Smooth muscle cell (in vitro differentiated cells): ENCODE measurements around the gene QRSL1. TPM values are rescaled to one million over a fixed set of nuclear protein-coding genes. Genes with fewer than 3 reads are reported as not detected.

ENCODE experiments used
- DNase-seq: peaks from one replicate; lab custom pipeline; 2025; ENCODE audit not compliant: unreplicated experiment; lab: John Stamatoyannopoulos, UW
- H2AFZ ChIP-seq: fragments of 200-600 bp; sonication (generic); 2 replicates; pipeline ENCODE4 v1.6.0; 2016; ENCODE audit warnings: antibody characterized with exemption, low read depth, mild to moderate bottlenecking
- H3F3A ChIP-seq: fragments of 200-600 bp; sonication (generic); 2 replicates; pipeline ENCODE4 v1.6.0; 2017; ENCODE audit warnings: antibody characterized with exemption, low read depth
- H3K27ac ChIP-seq: fragments of 200-600 bp; sonication (generic); 2 replicates; pipeline ENCODE4 v1.5.1; 2016; ENCODE audit warnings: low read depth, mild to moderate bottlenecking
- H3K27me3 ChIP-seq: fragments of 200-600 bp; sonication (generic); 2 replicates; pipeline ENCODE4 v1.6.1; 2016; ENCODE audit warnings: low read depth, mild to moderate bottlenecking
- H3K36me3 ChIP-seq: fragments of 200-600 bp; sonication (generic); 2 replicates; pipeline ENCODE4 v1.5.1; 2016; ENCODE audit warnings: low read depth
- H3K4me1 ChIP-seq: fragments of 200-600 bp; sonication (generic); 2 replicates; pipeline ENCODE4 v1.5.1; 2016; ENCODE audit warnings: low read depth
- H3K4me2 ChIP-seq: fragments of 200-600 bp; sonication (generic); 2 replicates; pipeline ENCODE4 v1.6.0; 2016; ENCODE audit warnings: mild to moderate bottlenecking
- H3K4me3 ChIP-seq: fragments of 200-600 bp; sonication (generic); 2 replicates; pipeline ENCODE4 v1.5.1; 2016; ENCODE audit warnings: mild to moderate bottlenecking
- H3K79me2 ChIP-seq: fragments of 200-600 bp; sonication (generic); 2 replicates; pipeline ENCODE4 v1.6.0; 2016; ENCODE audit warnings: low read depth, mild to moderate bottlenecking
- H3K9ac ChIP-seq: fragments of 200-600 bp; sonication (generic); 2 replicates; pipeline ENCODE4 v1.6.0; 2016; ENCODE audit warnings: low read depth
- H3K9me3 ChIP-seq: fragments of 200-600 bp; sonication (generic); replicated peaks from 2 replicates; pipeline ENCODE4 v1.5.1; 2016; ENCODE audit warnings: low read depth
- H4K20me1 ChIP-seq: fragments of 200-600 bp; sonication (generic); 2 replicates; pipeline ENCODE4 v1.6.0; 2016; ENCODE audit warnings: low read depth
- WGBS: methylation state at CpG from one replicate; pipeline ENCODE4 v1.1.7; 2016; ENCODE audit warnings: low lambda C conversion rate; 5-methylcytosine and 5-hydroxymethylcytosine counted together
- polyA plus RNA-seq: library from polyadenylated mRNA; unstranded; fragments of >200 nt; fragmentation: Nextera tagmentation; extraction: Ambion mirVana; gene quantifications from 2 replicates; pipeline ENCODE4 v1.2.1, GENCODE V29; 2016
- total RNA-seq: library from RNA; depleted of rRNA; stranded (reverse); fragments of >200 nt; gene quantifications from 2 replicates; pipeline ENCODE4 v1.2.3, GENCODE V29; 2014
- TF ChIP-seq, protein P1 (sequence below): fragments of 200-600 bp; sonication (generic); IDR thresholded peaks from 2 replicates; pipeline ENCODE4 v1.5.1; 2017; ENCODE audit warnings: borderline replicate concordance, mild to moderate bottlenecking, antibody characterized with exemption; ENCODE audit not compliant: insufficient read depth, poor library complexity, severe bottlenecking

QRSL1 gene
- total and polyA plus RNA-seq, 2 experiments from 2014 or later = 8.9 to 10.4 TPM

DNA sequence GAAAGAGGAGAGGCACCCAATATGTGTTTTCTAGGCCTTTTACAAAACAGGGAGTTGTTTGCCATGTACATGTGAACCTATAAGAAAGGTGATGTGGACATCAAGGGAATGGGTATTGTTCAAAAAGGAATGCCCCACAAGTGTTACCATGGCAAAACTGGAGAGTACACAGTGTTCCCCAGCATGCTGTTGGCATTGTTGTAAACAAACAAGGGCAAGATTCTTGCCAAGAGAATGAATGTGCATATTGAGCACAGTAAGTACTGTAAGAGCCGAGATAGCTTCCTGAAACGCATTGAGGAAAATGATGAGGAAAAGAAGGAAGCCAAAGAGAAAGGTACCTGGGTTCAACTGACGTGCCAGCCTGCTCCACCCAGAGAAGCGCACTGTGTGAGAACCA lies 13.1 kb downstream of the QRSL1 start:
- Histone ChIP-seq H3K27ac (no peak overlapping the region), H3K4me1 (no peaks in the 10 kb centered on the region), H3K27me3 (no peaks in the 10 kb centered on the region), H3K9ac (no peak overlapping the region), H3K4me3 (no peak overlapping the region), H3K9me3 (no peaks in the 10 kb centered on the region), H2AFZ (no peak overlapping the region), H3K4me2 (no peak overlapping the region), H3F3A (no peaks in the 10 kb centered on the region), H3K36me3 (peaks cover 16% of the 10 kb centered on the region), H4K20me1 (peaks cover 22% of the 10 kb centered on the region), H3K79me2 (peaks cover 14% of the 10 kb centered on the region)
- no peak for DNase-seq
- WGBS = over 99% methylated on average over 4 of the region's 4 CpGs
- TF ChIP-seq, protein P1, sequence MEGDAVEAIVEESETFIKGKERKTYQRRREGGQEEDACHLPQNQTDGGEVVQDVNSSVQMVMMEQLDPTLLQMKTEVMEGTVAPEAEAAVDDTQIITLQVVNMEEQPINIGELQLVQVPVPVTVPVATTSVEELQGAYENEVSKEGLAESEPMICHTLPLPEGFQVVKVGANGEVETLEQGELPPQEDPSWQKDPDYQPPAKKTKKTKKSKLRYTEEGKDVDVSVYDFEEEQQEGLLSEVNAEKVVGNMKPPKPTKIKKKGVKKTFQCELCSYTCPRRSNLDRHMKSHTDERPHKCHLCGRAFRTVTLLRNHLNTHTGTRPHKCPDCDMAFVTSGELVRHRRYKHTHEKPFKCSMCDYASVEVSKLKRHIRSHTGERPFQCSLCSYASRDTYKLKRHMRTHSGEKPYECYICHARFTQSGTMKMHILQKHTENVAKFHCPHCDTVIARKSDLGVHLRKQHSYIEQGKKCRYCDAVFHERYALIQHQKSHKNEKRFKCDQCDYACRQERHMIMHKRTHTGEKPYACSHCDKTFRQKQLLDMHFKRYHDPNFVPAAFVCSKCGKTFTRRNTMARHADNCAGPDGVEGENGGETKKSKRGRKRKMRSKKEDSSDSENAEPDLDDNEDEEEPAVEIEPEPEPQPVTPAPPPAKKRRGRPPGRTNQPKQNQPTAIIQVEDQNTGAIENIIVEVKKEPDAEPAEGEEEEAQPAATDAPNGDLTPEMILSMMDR = no peak

DNA sequence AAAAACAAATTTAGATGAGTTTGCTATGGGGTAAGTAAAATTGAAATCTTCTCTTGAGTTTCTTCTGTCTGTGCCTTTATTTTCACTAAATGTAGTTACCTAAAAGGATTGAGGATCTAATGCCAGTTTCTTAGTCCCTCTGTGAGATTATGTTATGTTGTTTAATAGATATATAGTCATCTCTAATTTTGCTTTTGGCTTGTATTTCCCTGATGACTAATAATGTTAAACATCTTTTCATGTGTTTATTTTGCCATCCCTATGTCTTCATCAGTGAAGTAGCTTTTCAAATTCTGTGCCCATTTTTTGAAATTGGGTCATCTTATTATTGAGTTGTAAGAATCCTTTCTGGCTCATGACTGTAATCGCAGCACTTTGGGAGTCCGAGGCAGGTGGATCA lies 13.7 kb downstream of the QRSL1 start:
- Histone ChIP-seq H3K4me3 (no peak overlapping the region), H3K4me2 (no peak overlapping the region), H3K79me2 (peaks cover 8% of the 10 kb centered on the region), H3K4me1 (no peaks in the 10 kb centered on the region), H3K9ac (no peak overlapping the region), H4K20me1 (peaks cover 17% of the 10 kb centered on the region), H2AFZ (no peak overlapping the region), H3K27ac (no peak overlapping the region), H3F3A (no peaks in the 10 kb centered on the region), H3K36me3 (peaks cover 16% of the 10 kb centered on the region), H3K27me3 (no peaks in the 10 kb centered on the region), H3K9me3 (no peaks in the 10 kb centered on the region)
- 98% methylated on average over 2 of the region's 2 CpGs for WGBS
- DNase-seq = no peak
- TF ChIP-seq, protein P1 = no peak

DNA sequence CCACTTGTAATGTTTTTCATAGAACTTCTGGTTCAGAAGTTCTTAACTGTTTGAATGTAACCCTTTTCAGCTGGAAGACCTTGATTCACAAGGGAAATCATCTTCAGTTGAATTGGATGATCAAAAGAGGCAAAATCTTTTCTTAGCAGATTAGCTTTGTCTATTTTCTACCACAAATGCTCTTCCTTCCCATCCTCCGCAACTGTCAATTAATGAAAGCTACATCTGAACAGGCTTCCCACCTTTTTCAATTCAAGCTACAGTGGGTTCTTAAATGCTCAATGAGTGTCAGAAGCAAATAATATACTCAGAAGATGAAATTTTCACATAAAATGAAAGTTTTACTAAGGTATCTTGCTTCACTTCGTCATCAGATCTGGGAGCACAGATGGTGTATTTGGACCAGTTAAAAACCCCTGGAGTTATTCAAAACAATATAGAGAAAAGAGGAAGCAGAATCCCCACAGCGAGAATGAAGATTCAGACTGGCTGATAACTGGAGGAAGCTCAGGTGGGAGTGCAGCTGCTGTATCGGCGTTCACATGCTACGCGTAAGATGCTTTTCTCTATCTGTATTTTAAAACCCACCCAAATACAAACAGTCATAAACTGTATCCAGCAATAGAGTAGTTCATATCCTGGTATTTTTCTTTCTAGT lies 19.4 kb downstream of the QRSL1 start:
- Histone ChIP-seq H3K9ac (no peak overlapping the region), H3K4me1 (no peaks in the 10 kb centered on the region), H3K27me3 (no peaks in the 10 kb centered on the region), H3K36me3 (peaks cover 19% of the 10 kb centered on the region), H3K4me3 (no peak overlapping the region), H3K4me2 (no peak overlapping the region), H2AFZ (no peak overlapping the region), H4K20me1 (no peaks in the 10 kb centered on the region), H3F3A (no peaks in the 10 kb centered on the region), H3K9me3 (no peaks in the 10 kb centered on the region), H3K79me2 (no peaks in the 10 kb centered on the region), H3K27ac (no peak overlapping the region)
- TF ChIP-seq, protein P1 = no peak
- WGBS = 98% methylated on average over 7 of the region's 7 CpGs
- DNase-seq = no peak

DNA sequence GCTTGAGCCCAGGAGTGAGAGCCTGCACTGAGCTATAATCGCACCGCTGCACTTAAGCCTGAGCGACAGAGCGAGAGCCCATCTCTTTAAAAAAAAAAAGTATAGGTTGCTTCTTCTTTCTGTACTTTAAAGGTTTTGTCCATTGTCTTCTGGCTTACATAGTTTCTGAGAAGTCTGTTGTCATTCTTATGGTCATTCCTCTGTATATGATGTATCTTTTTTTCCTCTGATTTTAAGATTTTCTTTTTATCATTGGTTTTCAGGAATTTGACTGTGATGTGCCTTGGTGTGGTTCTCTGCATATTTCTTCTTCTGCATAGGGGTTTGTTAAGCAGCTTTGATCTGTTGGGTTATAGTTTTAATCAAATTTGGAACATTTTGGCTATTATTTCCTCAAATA lies 29.1 kb downstream of the QRSL1 start:
- H3K9me3 ChIP-seq = peaks cover 9% of the 10 kb centered on the region
- H3K9ac ChIP-seq = no peak overlapping the region
- H3K4me2 ChIP-seq = no peak overlapping the region
- H3K4me1 ChIP-seq = no peaks in the 10 kb centered on the region
- no peaks in the 10 kb centered on the region for H3F3A ChIP-seq
- no peaks in the 10 kb centered on the region for H4K20me1 ChIP-seq
- TF ChIP-seq, protein P1 = no peak
- H2AFZ ChIP-seq = no peak overlapping the region
- WGBS = 99% methylated on average over 4 of the region's 4 CpGs
- no peaks in the 10 kb centered on the region for H3K27me3 ChIP-seq
- H3K36me3 ChIP-seq = peaks cover 34% of the 10 kb centered on the region
- H3K27ac ChIP-seq = no peak overlapping the region
- H3K4me3 ChIP-seq = no peak overlapping the region
- H3K79me2 ChIP-seq = no peaks in the 10 kb centered on the region
- DNase-seq = no peak
